ENCODE measurements around the gene DACH1. TPM values are rescaled to one million over a fixed set of nuclear protein-coding genes. Genes with fewer than 3 reads are reported as not detected.

The DACH1 gene
- total RNA-seq, 1 experiment from 2014 or later, result 0.31 TPM

DNA sequence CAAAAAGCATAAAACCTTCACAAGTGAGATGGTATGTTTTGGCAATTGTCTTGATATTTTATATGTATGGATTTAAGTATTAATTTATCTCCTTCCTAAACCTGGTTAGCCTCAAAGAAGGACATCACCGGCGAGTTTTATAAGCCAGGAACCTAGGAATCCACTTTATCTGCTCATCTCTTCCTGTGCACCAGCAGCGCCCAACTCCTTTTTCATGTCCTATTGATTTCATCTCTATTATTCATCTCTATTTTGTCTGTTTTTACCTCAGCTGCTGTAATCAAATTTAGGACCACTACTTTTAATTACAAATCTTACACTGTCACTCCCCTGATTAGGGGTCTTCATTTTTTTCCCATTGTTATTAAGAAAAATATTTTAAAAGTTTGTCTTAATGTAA is 286.4 kb downstream of the DACH1 start:
- DNase-seq (ENCODE audit: low spot score), result no peak
- TF ChIP-seq HMGA2 (CRISPR knock-in tag; IDR thresholded peaks at IDR 0.05) (no peak), E2F4 (CRISPR knock-in tag; IDR thresholded peaks at IDR 0.05; ENCODE audit: borderline replicate concordance, low read depth) (no peak), ZNF423 (CRISPR knock-in tag; IDR thresholded peaks at IDR 0.05) (no peak), IRF2 (CRISPR knock-in tag; IDR thresholded peaks at IDR 0.05; ENCODE audit: borderline replicate concordance, low read depth) (no peak), NR2C2 (CRISPR knock-in tag; IDR thresholded peaks at IDR 0.05) (no peak), ESRRA (CRISPR knock-in tag; IDR thresholded peaks at IDR 0.05; ENCODE audit: borderline replicate concordance) (no peak), TEAD1 (CRISPR knock-in tag; IDR thresholded peaks at IDR 0.05) (no peak), SMAD3 (CRISPR knock-in tag; IDR thresholded peaks at IDR 0.05; ENCODE audit: borderline replicate concordance) (no peak), ZNF138 (CRISPR knock-in tag; conservative IDR thresholded peaks at IDR 0.05) (no peak), ZNF219 (CRISPR knock-in tag; IDR thresholded peaks at IDR 0.05; ENCODE audit: borderline replicate concordance) (no peak), MYBL2 (CRISPR knock-in tag; IDR thresholded peaks at IDR 0.05) (no peak)
- TF ChIP-seq, protein P1, sequence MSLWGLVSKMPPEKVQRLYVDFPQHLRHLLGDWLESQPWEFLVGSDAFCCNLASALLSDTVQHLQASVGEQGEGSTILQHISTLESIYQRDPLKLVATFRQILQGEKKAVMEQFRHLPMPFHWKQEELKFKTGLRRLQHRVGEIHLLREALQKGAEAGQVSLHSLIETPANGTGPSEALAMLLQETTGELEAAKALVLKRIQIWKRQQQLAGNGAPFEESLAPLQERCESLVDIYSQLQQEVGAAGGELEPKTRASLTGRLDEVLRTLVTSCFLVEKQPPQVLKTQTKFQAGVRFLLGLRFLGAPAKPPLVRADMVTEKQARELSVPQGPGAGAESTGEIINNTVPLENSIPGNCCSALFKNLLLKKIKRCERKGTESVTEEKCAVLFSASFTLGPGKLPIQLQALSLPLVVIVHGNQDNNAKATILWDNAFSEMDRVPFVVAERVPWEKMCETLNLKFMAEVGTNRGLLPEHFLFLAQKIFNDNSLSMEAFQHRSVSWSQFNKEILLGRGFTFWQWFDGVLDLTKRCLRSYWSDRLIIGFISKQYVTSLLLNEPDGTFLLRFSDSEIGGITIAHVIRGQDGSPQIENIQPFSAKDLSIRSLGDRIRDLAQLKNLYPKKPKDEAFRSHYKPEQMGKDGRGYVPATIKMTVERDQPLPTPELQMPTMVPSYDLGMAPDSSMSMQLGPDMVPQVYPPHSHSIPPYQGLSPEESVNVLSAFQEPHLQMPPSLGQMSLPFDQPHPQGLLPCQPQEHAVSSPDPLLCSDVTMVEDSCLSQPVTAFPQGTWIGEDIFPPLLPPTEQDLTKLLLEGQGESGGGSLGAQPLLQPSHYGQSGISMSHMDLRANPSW (CRISPR knock-in tag; conservative IDR thresholded peaks at IDR 0.05; ENCODE audit: low read depth), result no peak
- H3K27me3 Mint-ChIP-seq (ENCODE audit: low read depth), result no peaks in the 10 kb centered on the region
- no peaks in the 10 kb centered on the region for H3K9me3 Mint-ChIP-seq
- no peak for ATAC-seq
- no peaks in the 10 kb centered on the region for H3K4me1 Mint-ChIP-seq
- no peak overlapping the region for H3K27ac Mint-ChIP-seq
- no peak overlapping the region for H3K4me3 Mint-ChIP-seq
- ChIA-PET CTCF (no interaction called here), POLR2A (no interaction called here)
- no peaks in the 10 kb centered on the region for H3K36me3 Mint-ChIP-seq

DNA sequence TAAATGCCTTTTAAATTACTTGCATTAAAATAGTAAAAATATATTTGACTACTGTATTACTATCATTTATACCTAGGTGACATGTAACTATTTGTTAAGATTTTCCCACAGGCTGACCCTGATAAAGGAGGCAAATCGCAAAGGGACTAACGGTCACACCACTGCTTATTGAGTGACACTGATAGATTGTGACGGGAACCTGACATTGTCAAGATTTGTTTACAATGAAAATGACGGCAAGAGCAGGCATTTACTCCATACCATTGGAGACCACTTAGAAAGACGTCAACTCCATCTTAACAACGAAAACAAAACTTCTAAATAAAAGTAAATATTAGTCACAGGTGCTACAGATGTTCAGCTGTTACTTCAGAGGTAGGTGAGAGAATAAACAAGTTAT is 289.0 kb downstream of the DACH1 start:
- H3K4me1 Mint-ChIP-seq, result no peaks in the 10 kb centered on the region
- H3K9me3 Mint-ChIP-seq, result no peaks in the 10 kb centered on the region
- H3K4me3 Mint-ChIP-seq, result no peak overlapping the region
- TF ChIP-seq GABPB1 (CRISPR knock-in tag; IDR thresholded peaks at IDR 0.05) (no peak), USF1 (CRISPR knock-in tag; IDR thresholded peaks at IDR 0.05) (no peak), NR3C1 (CRISPR knock-in tag; conservative IDR thresholded peaks at IDR 0.05; ENCODE audit: low read depth) (no peak), TCF7 (CRISPR knock-in tag; IDR thresholded peaks at IDR 0.05; ENCODE audit: low read depth) (no peak), ZMAT4 (CRISPR knock-in tag; IDR thresholded peaks at IDR 0.05) (no peak)
- ChIA-PET CTCF (no interaction called here), POLR2A (no interaction called here)
- DNase-seq (ENCODE audit: low spot score), result no peak
- ATAC-seq, result no peak
- no peaks in the 10 kb centered on the region for H3K36me3 Mint-ChIP-seq
- H3K27ac Mint-ChIP-seq, result no peak overlapping the region
- H3K27me3 Mint-ChIP-seq (ENCODE audit: low read depth), result no peaks in the 10 kb centered on the region

GRCh38 chr13:71577127-71577526 is 289.9 kb downstream of the DACH1 start:
- Mint-ChIP-seq H3K4me1 (no peaks in the 10 kb centered on the region), H3K36me3 (no peaks in the 10 kb centered on the region), H3K4me3 (no peak overlapping the region), H3K9me3 (no peaks in the 10 kb centered on the region), H3K27me3 (ENCODE audit: low read depth) (no peaks in the 10 kb centered on the region), H3K27ac (no peak overlapping the region)
- ChIA-PET CTCF (no interaction called here), POLR2A (no interaction called here)
- no peak for DNase-seq (ENCODE audit: low spot score)
- no peak for ATAC-seq
- TF ChIP-seq, protein P2, sequence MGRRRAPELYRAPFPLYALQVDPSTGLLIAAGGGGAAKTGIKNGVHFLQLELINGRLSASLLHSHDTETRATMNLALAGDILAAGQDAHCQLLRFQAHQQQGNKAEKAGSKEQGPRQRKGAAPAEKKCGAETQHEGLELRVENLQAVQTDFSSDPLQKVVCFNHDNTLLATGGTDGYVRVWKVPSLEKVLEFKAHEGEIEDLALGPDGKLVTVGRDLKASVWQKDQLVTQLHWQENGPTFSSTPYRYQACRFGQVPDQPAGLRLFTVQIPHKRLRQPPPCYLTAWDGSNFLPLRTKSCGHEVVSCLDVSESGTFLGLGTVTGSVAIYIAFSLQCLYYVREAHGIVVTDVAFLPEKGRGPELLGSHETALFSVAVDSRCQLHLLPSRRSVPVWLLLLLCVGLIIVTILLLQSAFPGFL (CRISPR knock-in tag; IDR thresholded peaks at IDR 0.05; ENCODE audit: borderline replicate concordance), result no peak
- TF ChIP-seq IRF2 (CRISPR knock-in tag; IDR thresholded peaks at IDR 0.05; ENCODE audit: borderline replicate concordance, low read depth) (no peak), ATF1 (CRISPR knock-in tag; IDR thresholded peaks at IDR 0.05) (no peak), ZNF219 (CRISPR knock-in tag; IDR thresholded peaks at IDR 0.05; ENCODE audit: borderline replicate concordance) (no peak), AFF4 (CRISPR knock-in tag; IDR thresholded peaks at IDR 0.05; ENCODE audit: borderline replicate concordance) (no peak), NFATC4 (CRISPR knock-in tag; IDR thresholded peaks at IDR 0.05) (no peak), TCF7 (CRISPR knock-in tag; IDR thresholded peaks at IDR 0.05; ENCODE audit: low read depth) (no peak)
